SK-N-SH treated with all-trans-retinoic acid at 6 μM for 48 hours (cell line): ENCODE data around the gene PLG.

Experiments used
- ATAC-seq: fragments of 200-7000 bp; cut with Tn5 transposase; 3 replicates; pipeline ENCODE4 v1.9.1; 2020; ENCODE audit warnings: mild to moderate bottlenecking, moderate library complexity
- ARNTL ChIP-seq: fragments of 450-650 bp; formaldehyde crosslinking; IDR thresholded peaks from 2 replicates; pipeline ENCODE4 v1.5.0; 2020; ENCODE audit warnings: low read depth, mild to moderate bottlenecking, moderate library complexity, borderline replicate concordance
- BACH2 ChIP-seq: fragments of 250-450 bp; sonication (Bioruptor Pico); IDR thresholded peaks from 2 replicates; pipeline ENCODE4 v1.9.0; 2021; ENCODE audit warnings: mild to moderate bottlenecking, borderline replicate concordance
- CREB5 ChIP-seq: fragments of 250-450 bp; sonication (Bioruptor Pico); IDR thresholded peaks from 2 replicates; pipeline ENCODE4 v1.5.1; 2020; ENCODE audit warnings: low read depth, mild to moderate bottlenecking, moderate library complexity
- ESRRG ChIP-seq: fragments of 250-450 bp; sonication (Bioruptor Pico); IDR thresholded peaks from 2 replicates; pipeline ENCODE4 v1.6.1; 2021; ENCODE audit warnings: mild to moderate bottlenecking
- ISL1 ChIP-seq: fragments of 250-450 bp; sonication (Bioruptor Pico); IDR thresholded peaks from 2 replicates; pipeline ENCODE4 v2.1.2; 2022; ENCODE audit warnings: mild to moderate bottlenecking, moderate library complexity
- PPARA ChIP-seq: fragments of 250-450 bp; sonication (Bioruptor Pico); IDR thresholded peaks from 2 replicates; pipeline ENCODE4 v1.5.0; 2020; ENCODE audit warnings: mild to moderate bottlenecking, borderline replicate concordance
- SNAI2 ChIP-seq: fragments of 250-450 bp; sonication (Bioruptor Pico); IDR thresholded peaks from 2 replicates; pipeline ENCODE4 v1.5.0; 2020; ENCODE audit warnings: mild to moderate bottlenecking, moderate library complexity
- TCF4 ChIP-seq: fragments of 250-450 bp; sonication (Bioruptor Pico); IDR thresholded peaks from 2 replicates; pipeline ENCODE4 v1.8.0; 2021; ENCODE audit warnings: mild to moderate bottlenecking, moderate library complexity, borderline replicate concordance
- TOX ChIP-seq: fragments of 250-450 bp; sonication (Bioruptor Pico); IDR thresholded peaks from 2 replicates; pipeline ENCODE4 v1.8.0; 2021; ENCODE audit warnings: mild to moderate bottlenecking, moderate library complexity, borderline replicate concordance
- ZC3H10 ChIP-seq: fragments of 250-450 bp; sonication (Bioruptor Pico); IDR thresholded peaks from 2 replicates; pipeline ENCODE4 v1.5.1; 2021; ENCODE audit warnings: mild to moderate bottlenecking, moderate library complexity
- ZFP30 ChIP-seq: fragments of 450-650 bp; formaldehyde crosslinking; IDR thresholded peaks from 2 replicates; pipeline ENCODE4 v1.5.0; 2022; ENCODE audit warnings: mild to moderate bottlenecking, moderate library complexity
- ZNF565 ChIP-seq: fragments of 450-650 bp; formaldehyde crosslinking; conservative IDR thresholded peaks from 2 replicates; pipeline ENCODE4 v1.5.0; 2020; ENCODE audit warnings: low read depth, mild to moderate bottlenecking, moderate library complexity
- ZNF70 ChIP-seq: fragments of 450-650 bp; formaldehyde crosslinking; IDR thresholded peaks from 2 replicates; pipeline ENCODE4 v1.5.0; 2020; ENCODE audit warnings: mild to moderate bottlenecking, moderate library complexity
- ZNF8 ChIP-seq: fragments of 450-650 bp; formaldehyde crosslinking; IDR thresholded peaks from 2 replicates; pipeline ENCODE4 v1.5.0; 2020; ENCODE audit warnings: mild to moderate bottlenecking, moderate library complexity
- TF ChIP-seq, protein P1 (sequence below): fragments of 250-450 bp; sonication (Bioruptor Pico); IDR thresholded peaks from 2 replicates; pipeline ENCODE4 v1.5.0; 2020; ENCODE audit warnings: mild to moderate bottlenecking, moderate library complexity
- TF ChIP-seq, protein P2 (sequence below): fragments of 250-450 bp; sonication (Bioruptor Pico); IDR thresholded peaks from 2 replicates; pipeline ENCODE4 v1.8.0; 2021; ENCODE audit warnings: low read depth, mild to moderate bottlenecking, moderate library complexity, borderline replicate concordance
- TF ChIP-seq, protein P3 (sequence below): fragments of 250-450 bp; sonication (Bioruptor Pico); IDR thresholded peaks from 2 replicates; pipeline ENCODE4 v1.5.1; 2021; ENCODE audit warnings: mild to moderate bottlenecking, moderate library complexity
- TF ChIP-seq, protein P4 (sequence below): fragments of 250-450 bp; sonication (Bioruptor Pico); IDR thresholded peaks from 2 replicates; pipeline ENCODE4 v1.8.0; 2020; ENCODE audit warnings: mild to moderate bottlenecking, moderate library complexity, borderline replicate concordance

PLG gene

GRCh38 chr6:160734627-160735026, 32.6 kb downstream of the PLG start (continued):
- no peak for TF ChIP-seq TCF4 (CRISPR knock-in tag)
- TF ChIP-seq ESRRG (CRISPR knock-in tag), result no peak

DNA sequence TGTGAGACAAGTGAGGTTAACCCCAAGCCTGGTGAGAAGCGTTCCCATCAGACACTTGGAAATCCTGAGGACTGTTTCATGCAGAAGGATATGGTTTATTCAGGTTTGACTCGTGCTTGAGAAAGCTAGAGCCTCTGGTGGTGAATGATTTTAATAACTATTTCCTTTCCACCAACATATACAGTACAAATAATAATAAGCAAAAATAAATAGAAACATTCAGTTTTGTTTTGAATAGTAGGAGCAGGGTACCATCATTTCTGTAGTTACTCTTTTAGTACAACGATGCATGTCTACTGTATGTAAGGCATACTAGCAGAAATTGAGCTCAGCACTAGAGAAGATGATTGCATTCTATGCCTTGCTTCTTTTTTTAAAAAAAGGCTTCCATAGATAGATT, 33.5 kb downstream of the PLG start:
- ATAC-seq, result no peak
- TF ChIP-seq, protein P1, sequence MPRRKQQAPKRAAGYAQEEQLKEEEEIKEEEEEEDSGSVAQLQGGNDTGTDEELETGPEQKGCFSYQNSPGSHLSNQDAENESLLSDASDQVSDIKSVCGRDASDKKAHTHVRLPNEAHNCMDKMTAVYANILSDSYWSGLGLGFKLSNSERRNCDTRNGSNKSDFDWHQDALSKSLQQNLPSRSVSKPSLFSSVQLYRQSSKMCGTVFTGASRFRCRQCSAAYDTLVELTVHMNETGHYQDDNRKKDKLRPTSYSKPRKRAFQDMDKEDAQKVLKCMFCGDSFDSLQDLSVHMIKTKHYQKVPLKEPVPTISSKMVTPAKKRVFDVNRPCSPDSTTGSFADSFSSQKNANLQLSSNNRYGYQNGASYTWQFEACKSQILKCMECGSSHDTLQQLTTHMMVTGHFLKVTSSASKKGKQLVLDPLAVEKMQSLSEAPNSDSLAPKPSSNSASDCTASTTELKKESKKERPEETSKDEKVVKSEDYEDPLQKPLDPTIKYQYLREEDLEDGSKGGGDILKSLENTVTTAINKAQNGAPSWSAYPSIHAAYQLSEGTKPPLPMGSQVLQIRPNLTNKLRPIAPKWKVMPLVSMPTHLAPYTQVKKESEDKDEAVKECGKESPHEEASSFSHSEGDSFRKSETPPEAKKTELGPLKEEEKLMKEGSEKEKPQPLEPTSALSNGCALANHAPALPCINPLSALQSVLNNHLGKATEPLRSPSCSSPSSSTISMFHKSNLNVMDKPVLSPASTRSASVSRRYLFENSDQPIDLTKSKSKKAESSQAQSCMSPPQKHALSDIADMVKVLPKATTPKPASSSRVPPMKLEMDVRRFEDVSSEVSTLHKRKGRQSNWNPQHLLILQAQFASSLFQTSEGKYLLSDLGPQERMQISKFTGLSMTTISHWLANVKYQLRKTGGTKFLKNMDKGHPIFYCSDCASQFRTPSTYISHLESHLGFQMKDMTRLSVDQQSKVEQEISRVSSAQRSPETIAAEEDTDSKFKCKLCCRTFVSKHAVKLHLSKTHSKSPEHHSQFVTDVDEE (CRISPR knock-in tag), result no peak
- no peak for TF ChIP-seq ZFP30 (CRISPR knock-in tag)
- no peak for TF ChIP-seq BACH2 (CRISPR knock-in tag)
- no peak for TF ChIP-seq ZNF8 (CRISPR knock-in tag)
- no peak for TF ChIP-seq ISL1 (CRISPR knock-in tag)
- TF ChIP-seq CREB5 (CRISPR knock-in tag), result no peak
- TF ChIP-seq, protein P2, sequence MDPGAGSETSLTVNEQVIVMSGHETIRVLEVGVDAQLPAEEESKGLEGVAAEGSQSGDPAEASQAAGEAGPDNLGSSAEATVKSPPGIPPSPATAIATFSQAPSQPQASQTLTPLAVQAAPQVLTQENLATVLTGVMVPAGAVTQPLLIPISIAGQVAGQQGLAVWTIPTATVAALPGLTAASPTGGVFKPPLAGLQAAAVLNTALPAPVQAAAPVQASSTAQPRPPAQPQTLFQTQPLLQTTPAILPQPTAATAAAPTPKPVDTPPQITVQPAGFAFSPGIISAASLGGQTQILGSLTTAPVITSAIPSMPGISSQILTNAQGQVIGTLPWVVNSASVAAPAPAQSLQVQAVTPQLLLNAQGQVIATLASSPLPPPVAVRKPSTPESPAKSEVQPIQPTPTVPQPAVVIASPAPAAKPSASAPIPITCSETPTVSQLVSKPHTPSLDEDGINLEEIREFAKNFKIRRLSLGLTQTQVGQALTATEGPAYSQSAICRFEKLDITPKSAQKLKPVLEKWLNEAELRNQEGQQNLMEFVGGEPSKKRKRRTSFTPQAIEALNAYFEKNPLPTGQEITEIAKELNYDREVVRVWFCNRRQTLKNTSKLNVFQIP, result no peak
- TF ChIP-seq, protein P3, sequence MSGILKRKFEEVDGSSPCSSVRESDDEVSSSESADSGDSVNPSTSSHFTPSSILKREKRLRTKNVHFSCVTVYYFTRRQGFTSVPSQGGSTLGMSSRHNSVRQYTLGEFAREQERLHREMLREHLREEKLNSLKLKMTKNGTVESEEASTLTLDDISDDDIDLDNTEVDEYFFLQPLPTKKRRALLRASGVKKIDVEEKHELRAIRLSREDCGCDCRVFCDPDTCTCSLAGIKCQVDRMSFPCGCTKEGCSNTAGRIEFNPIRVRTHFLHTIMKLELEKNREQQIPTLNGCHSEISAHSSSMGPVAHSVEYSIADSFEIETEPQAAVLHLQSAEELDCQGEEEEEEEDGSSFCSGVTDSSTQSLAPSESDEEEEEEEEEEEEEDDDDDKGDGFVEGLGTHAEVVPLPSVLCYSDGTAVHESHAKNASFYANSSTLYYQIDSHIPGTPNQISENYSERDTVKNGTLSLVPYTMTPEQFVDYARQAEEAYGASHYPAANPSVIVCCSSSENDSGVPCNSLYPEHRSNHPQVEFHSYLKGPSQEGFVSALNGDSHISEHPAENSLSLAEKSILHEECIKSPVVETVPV (CRISPR knock-in tag), result no peak
- no peak for TF ChIP-seq ARNTL (CRISPR knock-in tag)
- TF ChIP-seq TOX (CRISPR knock-in tag), result no peak
- no peak for TF ChIP-seq ZNF70
- no peak for TF ChIP-seq ZC3H10 (CRISPR knock-in tag)
- no peak for TF ChIP-seq TCF4 (CRISPR knock-in tag)
- no peak for TF ChIP-seq SNAI2 (CRISPR knock-in tag)
- TF ChIP-seq, protein P4, sequence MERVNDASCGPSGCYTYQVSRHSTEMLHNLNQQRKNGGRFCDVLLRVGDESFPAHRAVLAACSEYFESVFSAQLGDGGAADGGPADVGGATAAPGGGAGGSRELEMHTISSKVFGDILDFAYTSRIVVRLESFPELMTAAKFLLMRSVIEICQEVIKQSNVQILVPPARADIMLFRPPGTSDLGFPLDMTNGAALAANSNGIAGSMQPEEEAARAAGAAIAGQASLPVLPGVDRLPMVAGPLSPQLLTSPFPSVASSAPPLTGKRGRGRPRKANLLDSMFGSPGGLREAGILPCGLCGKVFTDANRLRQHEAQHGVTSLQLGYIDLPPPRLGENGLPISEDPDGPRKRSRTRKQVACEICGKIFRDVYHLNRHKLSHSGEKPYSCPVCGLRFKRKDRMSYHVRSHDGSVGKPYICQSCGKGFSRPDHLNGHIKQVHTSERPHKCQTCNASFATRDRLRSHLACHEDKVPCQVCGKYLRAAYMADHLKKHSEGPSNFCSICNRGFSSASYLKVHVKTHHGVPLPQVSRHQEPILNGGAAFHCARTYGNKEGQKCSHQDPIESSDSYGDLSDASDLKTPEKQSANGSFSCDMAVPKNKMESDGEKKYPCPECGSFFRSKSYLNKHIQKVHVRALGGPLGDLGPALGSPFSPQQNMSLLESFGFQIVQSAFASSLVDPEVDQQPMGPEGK (CRISPR knock-in tag), result no peak
- TF ChIP-seq, all 23 proteins: peak for 0

DNA sequence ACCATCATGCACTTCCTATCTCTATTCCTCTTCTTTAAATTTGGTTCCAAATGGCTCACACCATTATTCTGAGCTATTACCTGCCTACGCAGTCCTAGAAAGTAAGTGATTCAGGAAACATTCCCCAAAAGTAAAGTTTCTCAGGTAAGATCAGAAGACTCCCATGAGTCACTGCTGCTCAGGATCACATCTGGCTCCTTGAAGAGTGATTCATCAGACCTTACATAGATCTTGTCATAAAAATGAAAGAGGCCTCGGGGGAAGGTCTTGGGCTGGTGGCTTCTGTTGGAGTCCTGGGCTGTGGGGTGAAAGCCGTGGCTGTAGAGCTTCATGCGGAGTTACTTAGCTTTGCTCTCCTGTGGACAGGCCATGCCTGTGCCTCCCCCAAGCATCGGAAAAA, 35.9 kb downstream of the PLG start:
- TF ChIP-seq CREB5 (CRISPR knock-in tag), result no peak
- TF ChIP-seq ZNF565 (CRISPR knock-in tag), result no peak
- no peak for TF ChIP-seq ARNTL (CRISPR knock-in tag)
- TF ChIP-seq PPARA (CRISPR knock-in tag), result no peak
- TF ChIP-seq ZNF8 (CRISPR knock-in tag), result no peak
- TF ChIP-seq, protein P3 (CRISPR knock-in tag), result no peak

More for the DNA sequence above, 35.9 kb downstream of the PLG start:
- ATAC-seq, result no peak
